ELR (cell line): ENCODE data around the gene FBLN5.

ENCODE experiments used
- DNase-seq: peaks from one replicate; pipeline ENCODE4 v3.0.0-alpha.2; 2015; ENCODE audit warnings: low read depth

Gene FBLN5

DNA sequence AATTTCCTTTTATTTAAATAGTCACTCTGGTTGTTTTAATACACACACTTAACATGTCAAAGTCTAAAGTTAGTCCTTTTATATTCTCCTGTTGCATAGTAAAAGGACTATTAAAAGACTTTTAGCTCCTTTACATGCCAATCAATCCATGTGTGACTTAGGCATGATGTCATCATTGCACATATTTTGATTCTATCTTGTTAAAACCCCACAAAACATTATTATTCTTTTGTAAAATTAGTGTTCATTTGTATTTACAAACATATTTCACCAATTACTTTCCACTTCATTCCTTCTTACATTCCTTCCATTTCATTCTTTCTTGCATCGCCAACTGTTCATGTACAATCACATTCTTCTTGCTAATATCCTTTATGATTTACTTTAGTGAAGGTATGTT is 119.7 kb downstream of the FBLN5 start:
- no peak for DNase-seq
